Measurements from ENCODE around the gene NPM1. TPM values are rescaled to one million over a fixed set of nuclear protein-coding genes. Genes with fewer than 3 reads are reported as not detected.
A peak's percentile ranks its signal among the peaks of the same experiment; 100 is the strongest.
"Not testable (repeated sequence)": the region's sequence is repeated elsewhere in the genome, so short reads cannot be mapped to it uniquely, and the experiment has no call there.

NPM1 gene
- total and polyA plus RNA-seq, 2 of the 13 experiments (the other 11 are each of a cell fraction or from before 2014, with no cell fraction given): 2,047 to 3,353 TPM

- H3K4me2 ChIP-seq (ENCODE audit: low read depth, low read length); H3K9me3 ChIP-seq (ENCODE audit: low read length); POLR2A ChIA-PET; intact Hi-C loops (cut with micrococcal nuclease; ENCODE audit: unreplicated experiment); FAIRE-seq; BruUV-seq (replicated peaks); CTCF ChIA-PET (ENCODE audit: low intra/inter-chr PET ratio, low total read pairs); H3K9ac ChIP-seq (ENCODE audit: insufficient read depth, low read depth, low read length); DNase-seq (ENCODE audit: low spot score); H3K27me3 ChIP-seq (ENCODE audit: control insufficient read depth in 1 of 2, insufficient read depth in 2 of 2, low read length in 2 of 2); H3K4me3 ChIP-seq (replicated peaks in 1 of 3; ENCODE audit: insufficient read depth in 1 of 3, low read depth in 2 of 3, low read length in 3 of 3); ATAC-seq; H2AFZ ChIP-seq (ENCODE audit: low read length); in situ Hi-C loops (cut with HindIII; ENCODE audit: extremely low pct_ligation_motif_present, low pct_unique_long_range_greater_than_20kb); H3K27ac ChIP-seq (ENCODE audit: extremely low read length, insufficient read depth, low read length): not testable (repeated sequence)
- Histone ChIP-seq H3K4me1 (ENCODE audit: insufficient read depth, low read length) (peaks cover 49% of the 10 kb centered on the region), H4K20me1 (ENCODE audit: insufficient read depth, low read length) (peaks cover 73% of the 10 kb centered on the region), H3K36me3 (replicated peaks in 1 of 2; ENCODE audit: control insufficient read depth in 1 of 2, insufficient read depth in 2 of 2, low read length in 2 of 2) (peaks cover 29 to 66% of the 10 kb centered on the region in 2 experiments), H3K79me2 (ENCODE audit: insufficient read depth, low read length) (peaks cover 70% of the 10 kb centered on the region)
Measured at GRCh38 chr5:171402751-171403150, 15.1 kb downstream of the NPM1 start.

DNA sequence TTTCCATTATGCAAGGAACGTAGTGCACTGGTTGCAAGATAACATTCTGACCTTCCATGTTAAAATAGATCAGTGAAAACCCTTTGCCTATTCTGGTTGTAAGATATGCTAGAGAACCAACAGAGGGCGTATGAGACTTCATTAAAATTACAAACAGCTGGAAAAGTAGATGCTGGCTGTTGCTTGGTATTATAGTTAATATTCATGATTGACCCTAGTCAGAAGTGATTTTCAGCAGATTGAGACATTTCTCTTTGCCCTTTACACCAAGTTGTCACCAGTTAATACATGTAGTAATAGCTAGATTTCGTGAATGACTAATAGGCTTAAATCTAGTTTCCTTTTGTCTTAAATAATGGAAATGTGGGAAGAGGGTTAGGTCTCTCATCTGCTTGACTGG is 18.0 kb downstream of the NPM1 start:
- no peak overlapping the region for H3K9ac ChIP-seq (ENCODE audit: insufficient read depth, low read depth, low read length)
- CTCF ChIA-PET (ENCODE audit: low intra/inter-chr PET ratio, low total read pairs): no interaction called here
- TF ChIP-seq NCOA2 (CRISPR knock-in tag; IDR thresholded peaks at IDR 0.05) (no peak), POLR2A (IDR thresholded peaks at IDR 0.05; ENCODE audit: insufficient read depth in 1 of 2, low read depth in 2 of 2, low read length in 2 of 2) (peak in 1 of 2 experiments; percentile 18; a peak in 1 of 4 replicates), ZNF674 (CRISPR knock-in tag; IDR thresholded peaks at IDR 0.05; ENCODE audit: low read depth) (no peak), ZNF614 (CRISPR knock-in tag; IDR thresholded peaks at IDR 0.05; ENCODE audit: borderline replicate concordance) (no peak), SNAPC2 (CRISPR knock-in tag; IDR thresholded peaks at IDR 0.05) (no peak), CSRNP2 (CRISPR knock-in tag; conservative IDR thresholded peaks at IDR 0.05; ENCODE audit: low read depth) (no peak)
- TF ChIP-seq, protein P1, sequence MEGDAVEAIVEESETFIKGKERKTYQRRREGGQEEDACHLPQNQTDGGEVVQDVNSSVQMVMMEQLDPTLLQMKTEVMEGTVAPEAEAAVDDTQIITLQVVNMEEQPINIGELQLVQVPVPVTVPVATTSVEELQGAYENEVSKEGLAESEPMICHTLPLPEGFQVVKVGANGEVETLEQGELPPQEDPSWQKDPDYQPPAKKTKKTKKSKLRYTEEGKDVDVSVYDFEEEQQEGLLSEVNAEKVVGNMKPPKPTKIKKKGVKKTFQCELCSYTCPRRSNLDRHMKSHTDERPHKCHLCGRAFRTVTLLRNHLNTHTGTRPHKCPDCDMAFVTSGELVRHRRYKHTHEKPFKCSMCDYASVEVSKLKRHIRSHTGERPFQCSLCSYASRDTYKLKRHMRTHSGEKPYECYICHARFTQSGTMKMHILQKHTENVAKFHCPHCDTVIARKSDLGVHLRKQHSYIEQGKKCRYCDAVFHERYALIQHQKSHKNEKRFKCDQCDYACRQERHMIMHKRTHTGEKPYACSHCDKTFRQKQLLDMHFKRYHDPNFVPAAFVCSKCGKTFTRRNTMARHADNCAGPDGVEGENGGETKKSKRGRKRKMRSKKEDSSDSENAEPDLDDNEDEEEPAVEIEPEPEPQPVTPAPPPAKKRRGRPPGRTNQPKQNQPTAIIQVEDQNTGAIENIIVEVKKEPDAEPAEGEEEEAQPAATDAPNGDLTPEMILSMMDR (CRISPR knock-in tag; IDR thresholded peaks at IDR 0.05): peak; percentile 13; the same call in 1 of the 2 replicates
- H2AFZ ChIP-seq (ENCODE audit: low read length): no peak overlapping the region
- no peaks in the 10 kb centered on the region for H3K9me3 ChIP-seq (ENCODE audit: low read length)
- peaks cover 23 to 63% of the 10 kb centered on the region in 2 experiments for H3K36me3 ChIP-seq (replicated peaks in 1 of 2; ENCODE audit: control insufficient read depth in 1 of 2, insufficient read depth in 2 of 2, low read length in 2 of 2)
- H3K27me3 ChIP-seq (ENCODE audit: control insufficient read depth in 1 of 2, insufficient read depth in 2 of 2, low read length in 2 of 2): no peaks in the 10 kb centered on the region
- POLR2A ChIA-PET: interaction anchor here (0.8 kb wide), 1 partner anchor 9 kb away, joined by 3 read pairs; no protein-coding TSS in a partner anchor
- peak; percentile 17; the same call in 1 of the 3 replicates for ATAC-seq
- H3K4me3 ChIP-seq (replicated peaks in 1 of 3; ENCODE audit: insufficient read depth in 1 of 3, low read depth in 2 of 3, low read length in 3 of 3): no peak overlapping the region
- H3K79me2 ChIP-seq (ENCODE audit: insufficient read depth, low read length): peaks cover 65% of the 10 kb centered on the region
- in situ Hi-C loops (cut with HindIII; ENCODE audit: extremely low pct_ligation_motif_present, low pct_unique_long_range_greater_than_20kb) (no loop called here), intact Hi-C loops (cut with micrococcal nuclease; ENCODE audit: unreplicated experiment) (no loop called here)
- BruUV-seq (replicated peaks): no TSS peak
- 58% methylated on average over 3 of the region's 3 CpGs for WGBS (ENCODE audit: low lambda C conversion rate)
- DNase-seq (ENCODE audit: low spot score): no peak
- H3K4me2 ChIP-seq (ENCODE audit: low read depth, low read length): no peak overlapping the region
- peaks cover 21% of the 10 kb centered on the region for H3K4me1 ChIP-seq (ENCODE audit: insufficient read depth, low read length)
- H3K27ac ChIP-seq (ENCODE audit: extremely low read length, insufficient read depth, low read length): no peak overlapping the region
- H4K20me1 ChIP-seq (ENCODE audit: insufficient read depth, low read length): peaks cover 70% of the 10 kb centered on the region
- FAIRE-seq: no peak

All from HepG2 (cell line).